ENCODE measurements around the gene PADI6.
"Not testable (repeated sequence)": the region's sequence is repeated elsewhere in the genome, so short reads cannot be mapped to it uniquely, and the experiment has no call there.

PADI6 gene

DNA sequence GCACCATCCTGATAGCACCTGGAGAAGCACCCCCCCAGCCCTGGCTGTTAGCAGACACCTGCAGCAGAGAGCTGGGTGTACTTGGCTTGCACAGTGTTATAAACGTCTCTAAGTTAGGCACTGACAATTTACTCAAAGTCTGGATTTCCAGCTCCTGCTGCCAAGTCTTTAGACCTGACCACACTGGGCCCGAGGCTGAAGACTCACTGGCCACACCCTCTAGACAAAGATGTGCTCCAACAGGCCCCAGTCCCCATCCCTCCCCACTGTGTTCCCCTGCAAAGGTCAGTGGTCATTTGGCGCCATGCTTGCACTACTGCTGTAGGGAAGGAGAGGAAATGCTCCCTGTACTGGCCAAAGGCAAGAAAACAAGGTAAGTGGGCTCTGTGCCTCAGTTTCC is 31.1 kb downstream of the PADI6 start:
- Histone ChIP-seq H3K9ac (ENCODE audit: low read length in 5 of 5) (no peak overlapping the region), H3K4me1 (ENCODE audit: control insufficient read depth in 5 of 5, insufficient read depth in 5 of 5, low read length in 5 of 5) (no peaks in the 10 kb centered on the region), H3K9me3 (ENCODE audit: control insufficient read depth in 5 of 5, low read length in 5 of 5) (no peaks in the 10 kb centered on the region), H3K4me3 (ENCODE audit: low read depth in 1 of 5, low read length in 5 of 5) (no peak overlapping the region), H3K36me3 (ENCODE audit: control insufficient read depth in 5 of 5, insufficient read depth in 5 of 5, low read length in 5 of 5) (peaks cover 0 to 14% (median 7%) of the 10 kb centered on the region in 5 donors), H3K27ac (ENCODE audit: low read depth, low read length) (no peak overlapping the region), H3K27me3 (ENCODE audit: control insufficient read depth in 5 of 5, insufficient read depth in 4 of 5, low read length in 5 of 5) (peaks cover 0 to 9% (median 5%) of the 10 kb centered on the region in 5 donors)

DNA sequence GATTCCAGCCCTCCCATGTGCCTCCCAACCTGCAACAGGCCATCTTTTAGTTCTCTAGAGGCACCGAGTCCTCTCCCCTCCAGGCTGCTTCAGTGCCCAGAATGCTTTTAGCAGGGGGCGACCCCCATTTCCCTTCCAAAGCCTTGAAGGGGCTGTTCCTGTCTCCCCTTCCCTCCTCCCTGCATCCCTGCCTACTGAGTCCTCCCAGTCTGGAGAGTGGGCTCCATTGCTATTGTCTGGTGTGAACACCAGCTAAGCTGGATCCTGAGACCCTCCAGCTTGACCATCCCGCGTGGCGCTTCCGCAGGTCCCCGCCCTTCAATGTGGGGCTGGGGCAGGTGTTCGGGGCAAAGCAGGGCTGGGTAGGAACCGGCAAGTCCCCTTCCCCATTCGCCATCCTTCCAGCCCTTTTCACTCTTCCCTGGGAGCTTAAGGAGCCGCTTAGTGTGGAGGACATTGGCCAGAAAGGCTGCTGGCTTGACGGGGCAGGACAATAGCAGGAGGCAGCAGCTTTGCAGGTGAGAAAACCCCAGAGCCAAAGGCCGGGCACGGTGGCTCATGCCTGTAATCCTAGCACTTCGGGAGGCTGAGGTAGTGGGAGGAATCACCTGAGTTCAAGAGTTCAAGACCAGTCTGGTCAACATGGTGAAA is 32.2 kb downstream of the PADI6 start:
- no peaks in the 10 kb centered on the region for H3K4me1 ChIP-seq (ENCODE audit: control insufficient read depth in 5 of 5, insufficient read depth in 5 of 5, low read length in 5 of 5)
- H3K27ac ChIP-seq (ENCODE audit: low read depth, low read length) = no peak overlapping the region
- H3K9ac ChIP-seq (ENCODE audit: low read length in 5 of 5) = no peak overlapping the region
- H3K4me3 ChIP-seq (ENCODE audit: low read depth in 1 of 5, low read length in 5 of 5) = no peak overlapping the region
- no peaks in the 10 kb centered on the region for H3K9me3 ChIP-seq (ENCODE audit: control insufficient read depth in 5 of 5, low read length in 5 of 5)
- peaks cover 0 to 24% (median 18%) of the 10 kb centered on the region in 5 donors for H3K36me3 ChIP-seq (ENCODE audit: control insufficient read depth in 5 of 5, insufficient read depth in 5 of 5, low read length in 5 of 5)
- H3K27me3 ChIP-seq (ENCODE audit: control insufficient read depth in 5 of 5, insufficient read depth in 4 of 5, low read length in 5 of 5) = peaks cover 0 to 9% (median 5%) of the 10 kb centered on the region in 5 donors

- Histone ChIP-seq H3K9ac (ENCODE audit: low read length in 5 of 5) (no peak overlapping the region), H3K36me3 (ENCODE audit: control insufficient read depth in 5 of 5, insufficient read depth in 5 of 5, low read length in 5 of 5) (peaks cover 0 to 31% (median 24%) of the 10 kb centered on the region in 5 donors)
Observed at GRCh38 chr1:17404820-17405219, 32.8 kb downstream of the PADI6 start.

GRCh38 chr1:17405898-17406759 is 34.1 kb downstream of the PADI6 start:
- peaks cover 0 to 9% (median 5%) of the 10 kb centered on the region in 5 donors for H3K27me3 ChIP-seq (ENCODE audit: control insufficient read depth in 5 of 5, insufficient read depth in 4 of 5, low read length in 5 of 5)
- H3K27ac ChIP-seq (ENCODE audit: low read depth, low read length) = no peak overlapping the region
- H3K4me3 ChIP-seq (ENCODE audit: low read depth in 1 of 5, low read length in 5 of 5) = no peak overlapping the region
- H3K4me1 ChIP-seq (ENCODE audit: control insufficient read depth in 5 of 5, insufficient read depth in 5 of 5, low read length in 5 of 5) = no peaks in the 10 kb centered on the region
- H3K9me3 ChIP-seq (ENCODE audit: control insufficient read depth in 5 of 5, low read length in 5 of 5) = no peaks in the 10 kb centered on the region
- H3K9ac ChIP-seq (ENCODE audit: low read length in 5 of 5) = no peak overlapping the region
- H3K36me3 ChIP-seq (ENCODE audit: control insufficient read depth in 5 of 5, insufficient read depth in 5 of 5, low read length in 5 of 5) = peaks cover 0 to 44% (median 37%) of the 10 kb centered on the region in 5 donors

More at GRCh38 chr1:17404820-17405219, 32.8 kb downstream of the PADI6 start:
- Histone ChIP-seq H3K4me1 (ENCODE audit: control insufficient read depth in 5 of 5, insufficient read depth in 5 of 5, low read length in 5 of 5) (no peaks in the 10 kb centered on the region), H3K27ac (ENCODE audit: low read depth, low read length) (no peak overlapping the region), H3K4me3 (ENCODE audit: low read depth in 1 of 5, low read length in 5 of 5) (no peak overlapping the region), H3K9me3 (ENCODE audit: control insufficient read depth in 5 of 5, low read length in 5 of 5) (no peaks in the 10 kb centered on the region), H3K27me3 (ENCODE audit: control insufficient read depth in 5 of 5, insufficient read depth in 4 of 5, low read length in 5 of 5) (peaks cover 0 to 9% (median 5%) of the 10 kb centered on the region in 5 donors)

- peaks cover 0 to 52% (median 44%) of the 10 kb centered on the region in 5 donors for H3K36me3 ChIP-seq (ENCODE audit: control insufficient read depth in 5 of 5, insufficient read depth in 5 of 5, low read length in 5 of 5)
- not testable (repeated sequence) for H3K4me3 ChIP-seq (ENCODE audit: low read depth in 1 of 5, low read length in 5 of 5); H3K27me3 ChIP-seq (ENCODE audit: control insufficient read depth in 5 of 5, insufficient read depth in 4 of 5, low read length in 5 of 5); H3K4me1 ChIP-seq (ENCODE audit: control insufficient read depth in 5 of 5, insufficient read depth in 5 of 5, low read length in 5 of 5); H3K9me3 ChIP-seq (ENCODE audit: control insufficient read depth in 5 of 5, low read length in 5 of 5); H3K9ac ChIP-seq (ENCODE audit: low read length in 5 of 5); H3K27ac ChIP-seq (ENCODE audit: low read depth, low read length)
Observed at GRCh38 chr1:17406760-17407475, 34.9 kb downstream of the PADI6 start.

GRCh38 chr1:17407786-17408514 is 36.0 kb downstream of the PADI6 start:
- H3K9me3 ChIP-seq (ENCODE audit: control insufficient read depth in 5 of 5, low read length in 5 of 5); H3K4me3 ChIP-seq (ENCODE audit: low read depth in 1 of 5, low read length in 5 of 5); H3K4me1 ChIP-seq (ENCODE audit: control insufficient read depth in 5 of 5, insufficient read depth in 5 of 5, low read length in 5 of 5); H3K27me3 ChIP-seq (ENCODE audit: control insufficient read depth in 5 of 5, insufficient read depth in 4 of 5, low read length in 5 of 5); H3K27ac ChIP-seq (ENCODE audit: low read depth, low read length); H3K9ac ChIP-seq (ENCODE audit: low read length in 5 of 5): not testable (repeated sequence)
- peaks cover 2 to 62% (median 54%) of the 10 kb centered on the region in 5 donors for H3K36me3 ChIP-seq (ENCODE audit: control insufficient read depth in 5 of 5, insufficient read depth in 5 of 5, low read length in 5 of 5)

DNA sequence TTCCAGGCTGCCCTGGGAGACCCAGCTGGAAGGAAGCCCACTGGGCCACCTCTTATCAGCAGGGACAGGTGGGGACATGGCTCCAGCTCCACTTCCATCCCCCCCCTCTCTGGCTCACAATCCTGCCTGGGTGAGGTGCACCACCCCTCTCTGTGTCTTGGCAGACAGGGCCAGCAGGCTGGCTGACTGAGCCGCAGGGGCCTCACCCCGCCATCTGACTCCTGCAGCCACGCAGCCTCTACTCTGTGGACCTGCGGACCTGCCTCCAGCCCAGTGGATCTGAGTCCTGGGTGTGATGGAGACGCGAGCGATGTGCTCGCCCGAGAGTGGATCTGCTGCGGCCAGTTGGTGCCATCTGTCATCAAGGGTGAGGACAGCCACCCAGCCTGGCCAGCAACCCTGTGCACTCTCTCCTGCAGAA is 37.4 kb downstream of the PADI6 start:
- Histone ChIP-seq H3K9me3 (ENCODE audit: control insufficient read depth in 5 of 5, low read length in 5 of 5) (no peaks in the 10 kb centered on the region), H3K27ac (ENCODE audit: low read depth, low read length) (no peak overlapping the region), H3K36me3 (ENCODE audit: control insufficient read depth in 5 of 5, insufficient read depth in 5 of 5, low read length in 5 of 5) (peaks cover 2 to 75% (median 66%) of the 10 kb centered on the region in 5 donors), H3K9ac (ENCODE audit: low read length in 5 of 5) (no peak overlapping the region), H3K27me3 (ENCODE audit: control insufficient read depth in 5 of 5, insufficient read depth in 4 of 5, low read length in 5 of 5) (no peaks in the 10 kb centered on the region), H3K4me1 (ENCODE audit: control insufficient read depth in 5 of 5, insufficient read depth in 5 of 5, low read length in 5 of 5) (no peaks in the 10 kb centered on the region), H3K4me3 (ENCODE audit: low read depth in 1 of 5, low read length in 5 of 5) (no peak overlapping the region)

DNA sequence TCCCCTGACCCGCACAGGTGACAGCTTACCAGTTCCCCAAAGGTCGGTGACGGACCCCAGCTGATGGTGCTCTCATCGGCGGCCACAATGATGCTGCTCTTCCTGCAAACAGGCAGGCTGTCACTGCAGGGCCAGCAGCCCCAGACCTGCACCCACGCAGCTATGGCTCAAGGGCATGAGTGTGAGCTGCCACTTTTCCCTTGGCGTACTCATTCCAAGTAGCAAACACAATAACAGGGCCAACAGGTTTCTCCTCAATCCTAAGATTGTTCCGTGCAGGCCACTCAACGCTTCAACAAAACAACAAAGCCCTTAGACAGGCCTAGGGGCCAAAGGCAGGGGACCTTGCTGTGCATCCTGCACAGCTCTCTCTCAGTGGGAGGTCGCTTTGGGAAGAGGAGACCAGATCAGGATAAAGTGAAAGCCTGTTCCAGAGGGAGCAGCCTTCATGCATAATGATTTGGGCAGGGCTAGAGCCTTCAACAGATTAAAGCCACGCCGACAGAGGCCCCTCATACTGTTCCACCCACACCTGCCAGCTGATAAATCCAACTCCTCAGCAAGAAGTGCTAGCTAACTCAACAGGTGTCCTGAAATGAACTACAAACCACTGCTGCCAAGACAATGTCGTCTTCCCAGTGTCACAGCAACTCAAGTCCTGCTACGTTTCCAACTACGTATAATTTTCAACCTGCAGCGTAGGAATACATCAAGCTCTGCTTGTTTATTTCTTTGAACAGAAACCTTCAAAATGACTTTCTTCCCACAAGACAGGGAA is 40.3 kb downstream of the PADI6 start:
- no peak overlapping the region for H3K4me3 ChIP-seq (ENCODE audit: low read depth in 1 of 5, low read length in 5 of 5)
- no peaks in the 10 kb centered on the region for H3K9me3 ChIP-seq (ENCODE audit: control insufficient read depth in 5 of 5, low read length in 5 of 5)
- H3K27me3 ChIP-seq (ENCODE audit: control insufficient read depth in 5 of 5, insufficient read depth in 4 of 5, low read length in 5 of 5) = no peaks in the 10 kb centered on the region
- no peak overlapping the region for H3K9ac ChIP-seq (ENCODE audit: low read length in 5 of 5)
- H3K27ac ChIP-seq (ENCODE audit: low read depth, low read length) = no peak overlapping the region
- peaks cover 9 to 95% (median 88%) of the 10 kb centered on the region in 5 donors for H3K36me3 ChIP-seq (ENCODE audit: control insufficient read depth in 5 of 5, insufficient read depth in 5 of 5, low read length in 5 of 5)
- no peaks in the 10 kb centered on the region for H3K4me1 ChIP-seq (ENCODE audit: control insufficient read depth in 5 of 5, insufficient read depth in 5 of 5, low read length in 5 of 5)

GRCh38 chr1:17414022-17414421 is 42.0 kb downstream of the PADI6 start:
- H3K9ac ChIP-seq (ENCODE audit: low read length in 5 of 5) = no peak overlapping the region
- H3K9me3 ChIP-seq (ENCODE audit: control insufficient read depth in 5 of 5, low read length in 5 of 5) = no peaks in the 10 kb centered on the region
- peaks cover 12 to 94% (median 89%) of the 10 kb centered on the region in 5 donors for H3K36me3 ChIP-seq (ENCODE audit: control insufficient read depth in 5 of 5, insufficient read depth in 5 of 5, low read length in 5 of 5)
- H3K4me1 ChIP-seq (ENCODE audit: control insufficient read depth in 5 of 5, insufficient read depth in 5 of 5, low read length in 5 of 5) = no peaks in the 10 kb centered on the region
- H3K4me3 ChIP-seq (ENCODE audit: low read depth in 1 of 5, low read length in 5 of 5) = no peak overlapping the region
- H3K27me3 ChIP-seq (ENCODE audit: control insufficient read depth in 5 of 5, insufficient read depth in 4 of 5, low read length in 5 of 5) = no peaks in the 10 kb centered on the region
- no peak overlapping the region for H3K27ac ChIP-seq (ENCODE audit: low read depth, low read length)

All from subcutaneous abdominal adipose tissue (tissue), 5 donors.